Measurements from ENCODE around the gene DIP2C.

DNA sequence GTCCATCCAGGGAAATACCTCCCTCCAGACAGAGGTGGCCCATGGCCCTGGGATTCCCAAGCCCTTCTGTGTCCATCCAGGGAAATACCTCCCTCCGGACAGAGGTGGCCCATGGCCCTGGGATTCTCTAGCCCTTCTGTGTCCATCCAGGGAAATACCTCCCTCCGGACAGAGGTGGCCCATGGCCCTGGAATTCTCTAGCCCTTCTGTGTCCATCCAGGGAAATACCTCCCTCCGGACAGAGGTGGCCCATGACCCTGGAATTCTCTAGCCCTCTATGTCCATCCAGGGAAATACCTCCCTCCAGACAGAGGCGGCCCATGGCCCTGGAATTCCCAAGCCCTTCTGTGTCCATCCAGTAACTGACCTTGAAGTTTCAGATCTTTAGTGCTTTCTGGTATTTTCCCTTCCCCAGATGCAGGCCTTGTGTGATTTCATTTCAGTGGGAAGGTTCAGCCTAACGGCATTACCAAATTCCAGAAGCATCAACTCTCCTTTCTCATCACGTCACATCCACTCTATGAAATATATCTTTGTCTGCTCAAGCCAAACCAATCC is 28.8 kb upstream of the DIP2C start:
- TF ChIP-seq CTCF (conservative IDR thresholded peaks at IDR 0.05): no peak
- TF ChIP-seq ZFX (IDR thresholded peaks at IDR 0.05): no peak
